GM20000 (cell line): Measurements from ENCODE around the gene OR51S1.

Experiments used
- DNase-seq: peaks from one replicate; pipeline ENCODE4 v3.0.0; 2012; ENCODE audit warnings: low spot score
- TF ChIP-seq, protein P1 (sequence below): IDR thresholded peaks from 2 replicates; pipeline ENCODE4 v1.5.1; 2012; ENCODE audit warnings: mild to moderate bottlenecking, control low read depth; ENCODE audit errors: extremely low read depth, missing control alignments

Gene OR51S1

GRCh38 chr11:4839851-4840549, 9.0 kb downstream of the OR51S1 start:
- no peak for DNase-seq
- TF ChIP-seq, protein P1, sequence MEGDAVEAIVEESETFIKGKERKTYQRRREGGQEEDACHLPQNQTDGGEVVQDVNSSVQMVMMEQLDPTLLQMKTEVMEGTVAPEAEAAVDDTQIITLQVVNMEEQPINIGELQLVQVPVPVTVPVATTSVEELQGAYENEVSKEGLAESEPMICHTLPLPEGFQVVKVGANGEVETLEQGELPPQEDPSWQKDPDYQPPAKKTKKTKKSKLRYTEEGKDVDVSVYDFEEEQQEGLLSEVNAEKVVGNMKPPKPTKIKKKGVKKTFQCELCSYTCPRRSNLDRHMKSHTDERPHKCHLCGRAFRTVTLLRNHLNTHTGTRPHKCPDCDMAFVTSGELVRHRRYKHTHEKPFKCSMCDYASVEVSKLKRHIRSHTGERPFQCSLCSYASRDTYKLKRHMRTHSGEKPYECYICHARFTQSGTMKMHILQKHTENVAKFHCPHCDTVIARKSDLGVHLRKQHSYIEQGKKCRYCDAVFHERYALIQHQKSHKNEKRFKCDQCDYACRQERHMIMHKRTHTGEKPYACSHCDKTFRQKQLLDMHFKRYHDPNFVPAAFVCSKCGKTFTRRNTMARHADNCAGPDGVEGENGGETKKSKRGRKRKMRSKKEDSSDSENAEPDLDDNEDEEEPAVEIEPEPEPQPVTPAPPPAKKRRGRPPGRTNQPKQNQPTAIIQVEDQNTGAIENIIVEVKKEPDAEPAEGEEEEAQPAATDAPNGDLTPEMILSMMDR, result no peak

- TF ChIP-seq, protein P1, result no peak
- no peak for DNase-seq
Measured at GRCh38 chr11:4830909-4831308, 18.1 kb downstream of the OR51S1 start.

DNA sequence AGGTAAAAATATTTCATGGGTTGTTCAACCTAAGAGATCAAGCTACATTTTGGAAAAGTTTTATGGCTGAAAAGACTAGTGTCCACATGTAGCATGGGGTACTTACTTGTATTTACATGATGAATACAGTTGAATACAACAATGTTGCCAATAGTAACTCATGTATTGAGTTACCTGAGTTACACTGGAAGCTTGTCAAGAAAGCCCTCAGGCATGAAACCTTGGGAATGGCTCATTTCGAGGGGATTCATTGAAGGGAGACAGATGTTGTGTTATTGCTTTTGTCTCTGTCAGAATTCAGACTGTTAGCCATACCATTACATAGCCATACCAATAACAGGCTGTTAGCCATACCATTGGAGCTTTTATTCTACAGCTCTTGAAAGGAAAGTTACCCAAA, 18.7 kb downstream of the OR51S1 start:
- TF ChIP-seq, protein P1, result no peak
- no peak for DNase-seq

DNA sequence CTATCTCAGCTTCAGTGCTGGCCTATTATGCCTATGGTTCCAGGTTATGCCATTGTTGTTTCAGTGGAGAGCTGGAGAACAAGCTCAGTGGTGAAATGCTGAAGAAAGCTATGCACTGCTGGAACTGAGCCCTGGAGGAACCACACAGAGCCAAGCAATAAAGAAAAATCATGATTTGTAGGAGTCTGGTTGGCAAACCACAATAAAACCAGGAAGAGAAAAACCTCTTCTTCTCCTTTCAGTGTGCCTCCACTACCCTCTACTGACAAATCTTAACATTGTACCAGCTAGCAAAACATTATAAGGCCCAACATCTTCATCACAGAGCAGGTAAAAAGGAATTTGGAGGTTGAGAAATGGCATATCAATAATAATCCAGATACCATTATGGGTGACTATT, 22.6 kb downstream of the OR51S1 start:
- TF ChIP-seq, protein P1, result no peak
- DNase-seq, result no peak

DNA sequence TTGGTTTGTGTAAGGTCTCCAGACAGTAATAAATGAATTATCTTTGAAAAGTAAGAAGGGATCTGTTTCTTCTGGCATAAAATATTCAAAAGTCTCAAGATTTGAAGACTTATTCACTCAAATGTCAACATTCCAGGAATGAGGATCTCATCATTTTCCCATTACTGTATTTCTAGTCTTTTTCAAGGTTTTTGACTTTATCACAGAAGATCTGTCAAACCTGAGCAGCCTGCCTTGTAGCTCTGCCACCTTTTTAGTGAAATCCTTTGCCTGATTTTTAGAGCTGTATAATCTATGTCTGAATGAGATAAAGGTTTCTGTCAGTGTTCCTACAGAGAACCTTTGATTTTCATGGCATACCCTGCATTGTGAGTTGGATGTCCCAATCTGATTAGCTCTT, 23.9 kb downstream of the OR51S1 start:
- no peak for DNase-seq
- TF ChIP-seq, protein P1, result no peak

DNA sequence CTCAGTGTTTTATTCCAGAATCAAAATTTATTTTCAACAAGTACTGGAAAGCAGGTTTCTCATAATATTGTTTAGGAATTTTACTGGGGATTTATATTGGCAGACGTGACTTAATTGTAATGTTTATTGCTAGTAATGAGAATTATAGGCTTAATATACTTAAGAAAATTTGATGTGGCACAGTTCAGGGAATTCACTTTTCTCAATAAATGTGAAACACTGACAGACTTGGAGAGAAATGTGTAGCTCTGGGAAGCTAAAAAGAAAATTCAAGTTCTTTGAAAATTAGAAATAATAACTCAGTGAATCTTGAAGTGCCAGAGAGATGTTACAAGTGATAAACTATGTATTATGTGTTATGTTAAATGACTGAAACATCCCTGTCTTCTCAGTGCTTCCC, 28.0 kb downstream of the OR51S1 start, which contains the start of gene OR51F2:
OR51F2 (plus strand) TSS at position 301 of the 400 bp plus-strand sequence. CDS start 101 bp downstream, outside the sequence.
- no peak for DNase-seq
- TF ChIP-seq, protein P1, result no peak

- TF ChIP-seq, protein P1, result no peak
- no peak for DNase-seq
Measured at GRCh38 chr11:4809246-4809645, 39.8 kb downstream of the OR51S1 start.
